Endothelial cell of umbilical vein (primary cell): ENCODE data around the gene ATP5ME. TPM values are rescaled to one million over a fixed set of nuclear protein-coding genes. Genes with fewer than 3 reads are reported as not detected.

ENCODE experiments used
- BruUV-seq: library from RNA; stranded (reverse); fragments of 400-500 nt; replicated peaks from 2 replicates; lab custom pipeline; 2021; lab: Mats Ljungman, UMichigan
- CTCF ChIA-PET: fragments of 300-600, 350-600 bp; sonication (Branson Sonifier 250); formaldehyde crosslinking; loops from one replicate; lab custom pipeline; 2021; ENCODE audit warnings: antibody characterized with exemption, inconsistent platforms; lab: Charles Lee
- POLR2A ChIA-PET: fragments of 300-600, 350-600 bp; sonication (Branson Sonifier 250); formaldehyde crosslinking; loops from one replicate; lab custom pipeline; 2021; ENCODE audit warnings: antibody characterized with exemption, inconsistent platforms; lab: Charles Lee
- DNase-seq: peaks from one replicate; pipeline ENCODE4 v3.0.0-alpha.2; 2011; ENCODE audit warnings: low read depth, low spot score
- FAIRE-seq: peaks from 2 replicates; lab custom pipeline; 2011; peaks lifted over from hg19 to GRCh38; lab: Jason Lieb, UNC
- H2AFZ ChIP-seq: 2 replicates; pipeline ENCODE4 v1.6.0; 2012; ENCODE audit warnings: low read depth, low read length, control low read depth, inconsistent platforms
- H3K27ac ChIP-seq: 2 replicates; pipeline ENCODE4 v1.5.1; 2011; ENCODE audit warnings: low read depth, mild to moderate bottlenecking, control low read depth, low read length, moderate library complexity; ENCODE audit not compliant: insufficient read depth
- H3K27me3 ChIP-seq, 2 experiments: 2 replicates each; pipeline versions ENCODE4 v1.6.0 to v1.6.1; 2011; ENCODE audit warnings: low read length in 2 of 2, mixed read lengths in 1 of 2; ENCODE audit not compliant: control insufficient read depth in 2 of 2, insufficient read depth in 2 of 2
- H3K36me3 ChIP-seq, 2 experiments: 2 replicates in 1 of 2; 3 replicates in 1 of 2; pipeline ENCODE4 v1.5.1; 2011; ENCODE audit warnings: low read length in 2 of 2, mild to moderate bottlenecking in 1 of 2, moderate library complexity in 1 of 2; ENCODE audit not compliant: control insufficient read depth in 2 of 2, insufficient read depth in 2 of 2; ENCODE audit errors: extremely low read depth in 1 of 2
- H3K4me1 ChIP-seq: 3 replicates; pipeline ENCODE4 v1.5.1; 2011; ENCODE audit warnings: mild to moderate bottlenecking, low read length; ENCODE audit not compliant: control insufficient read depth, insufficient read depth; ENCODE audit errors: extremely low read depth
- H3K4me2 ChIP-seq: 2 replicates; pipeline ENCODE4 v1.6.1; 2011; ENCODE audit warnings: low read length, control low read depth, mixed read lengths; ENCODE audit not compliant: insufficient read depth
- H3K4me3 ChIP-seq, 3 experiments: fragments of 200-600 bp in 1 of 3; sonication (generic), shearing (Covaris generic) in 1 of 3; replicated peaks in 1 of 3; 2 replicates each; pipeline ENCODE4 v1.5.1; 2011 to 2016; ENCODE audit warnings: control low read depth in 3 of 3, low read length in 3 of 3, mild to moderate bottlenecking in 2 of 3, inconsistent platforms in 1 of 3, low read depth in 1 of 3, moderate library complexity in 1 of 3; ENCODE audit not compliant: insufficient read depth in 1 of 3
- H3K79me2 ChIP-seq: 2 replicates; pipeline ENCODE4 v1.6.0; 2012; ENCODE audit warnings: low read length, inconsistent platforms; ENCODE audit not compliant: control insufficient read depth, insufficient read depth
- H3K9ac ChIP-seq: replicated peaks from 2 replicates; pipeline ENCODE3; 2011; ENCODE audit warnings: low read length, control low read depth; ENCODE audit not compliant: insufficient read depth; ENCODE audit errors: extremely low read depth
- H3K9me1 ChIP-seq: replicated peaks from 3 replicates; pipeline ENCODE4 v1.6.0; 2011; ENCODE audit warnings: mild to moderate bottlenecking, low read length; ENCODE audit not compliant: control insufficient read depth, insufficient read depth; ENCODE audit errors: extremely low read depth
- H3K9me3 ChIP-seq: replicated peaks from 2 replicates; pipeline ENCODE4 v1.5.1; 2012; ENCODE audit warnings: low read length, inconsistent platforms; ENCODE audit not compliant: control insufficient read depth, insufficient read depth
- H4K20me1 ChIP-seq: replicated peaks from 2 replicates; pipeline ENCODE3; 2011; ENCODE audit warnings: mild to moderate bottlenecking, low read length; ENCODE audit not compliant: control insufficient read depth, insufficient read depth; ENCODE audit errors: extremely low read depth
- CTCF ChIP-seq, 2 donors: IDR thresholded peaks; 1 replicate in 1 of 2; 2 replicates in 1 of 2; pipeline ENCODE4 v1.5.1; 2011; ENCODE audit warnings: low read length in 2 of 2, mild to moderate bottlenecking in 2 of 2, moderate library complexity in 2 of 2, control low read depth in 1 of 2, inconsistent platforms in 1 of 2, low read depth in 1 of 2; ENCODE audit not compliant: insufficient read depth in 1 of 2; ENCODE audit errors: extremely low read depth in 1 of 2
- FOS ChIP-seq: IDR thresholded peaks from 2 replicates; pipeline ENCODE4 v1.6.1; 2011; ENCODE audit warnings: mild to moderate bottlenecking, low read length, moderate library complexity, borderline replicate concordance; ENCODE audit not compliant: insufficient read depth
- GATA2 ChIP-seq: IDR thresholded peaks from 2 replicates; pipeline ENCODE4 v1.7.0; 2011; ENCODE audit warnings: low read depth, mild to moderate bottlenecking, moderate library complexity, mixed read lengths, low read length; ENCODE audit not compliant: insufficient read length, insufficient read depth
- MAX ChIP-seq: IDR thresholded peaks from 2 replicates; pipeline ENCODE4 v1.6.1; 2011; ENCODE audit not compliant: insufficient read depth, insufficient read length
- POLR2AphosphoS5 ChIP-seq: IDR thresholded peaks from 2 replicates; pipeline ENCODE4 v1.6.1; 2012; ENCODE audit warnings: low read depth, mild to moderate bottlenecking, control low read depth, low read length, moderate library complexity; ENCODE audit not compliant: insufficient read depth
- dilution Hi-C: fragments of 300-500 bp; cut with MboI; formaldehyde crosslinking; loops from one replicate; pipeline ENCODE4 v1.15.0; 2019; ENCODE audit warnings: low sequenced_read_pairs; ENCODE audit not compliant: extremely low pct_ligation_motif_present
- intact Hi-C: fragments of 100-400 bp; cut with micrococcal nuclease; formaldehyde crosslinking; loops from one replicate; pipeline ENCODE4 v1.10.0; 2022
- polyA plus RNA-seq, 4 experiments: library from polyadenylated mRNA; depleted of rRNA in 3 of 4; stranded (reverse) in 3 of 4; unstranded in 1 of 4; fragments of >200 nt; gene quantifications; 2 replicates each; pipeline versions ENCODE4 v1.2.1 to v1.2.3, GENCODE V29; 2011 to 2012; ENCODE audit warnings: missing spikeins in 1 of 4
- total RNA-seq: library from RNA; stranded (reverse); gene quantifications from 2 replicates; pipeline ENCODE4 v1.2.3, GENCODE V29; 2021

ATP5ME gene
- total and polyA plus RNA-seq, 2 donors (not counting 3 experiments of a cell fraction or from before 2014, with no cell fraction given) = 303 to 304 TPM

GRCh38 chr4:683982-684622, 10.0 kb upstream of the ATP5ME start:
- Histone ChIP-seq H3K27me3 (no peaks in the 10 kb centered on the region), H3K4me1 (peaks cover 13% of the 10 kb centered on the region), H2AFZ (no peak overlapping the region), H3K9me3 (no peaks in the 10 kb centered on the region), H4K20me1 (no peaks in the 10 kb centered on the region), H3K9me1 (no peaks in the 10 kb centered on the region), H3K36me3 (no peaks in the 10 kb centered on the region), H3K79me2 (no peaks in the 10 kb centered on the region), H3K9ac (no peak overlapping the region), H3K27ac (no peak overlapping the region), H3K4me2 (no peak overlapping the region), H3K4me3 (no peak overlapping the region)
- peak; percentile 67 for FAIRE-seq
- ChIA-PET CTCF (interaction anchor here (0.6 to 2.3 kb wide), 14 partner anchors 8 to 303 kb away, joined by 3 to 12 read pairs (median 5); partner anchors contain the start of genes ATP5ME, IDUA and MYL5), POLR2A (no interaction called here)
- intact Hi-C loops (no loop called here), dilution Hi-C loops (no loop called here)
- DNase-seq = peak; percentile 53
- no peak for TF ChIP-seq FOS
- TF ChIP-seq CTCF (IDR thresholded peaks at IDR 0.05; ENCODE audit: extremely low read depth in 1 of 2, insufficient read depth in 1 of 2, low read depth in 1 of 2, low read length in 2 of 2) = peak; percentile 69 to 89
- BruUV-seq = no TSS peak

GRCh38 chr4:683247-683897, 9.3 kb upstream of the ATP5ME start:
- Histone ChIP-seq H3K4me3 (no peak overlapping the region), H3K36me3 (no peaks in the 10 kb centered on the region), H3K9me3 (no peaks in the 10 kb centered on the region), H3K79me2 (no peaks in the 10 kb centered on the region), H2AFZ (no peak overlapping the region), H3K27ac (no peak overlapping the region), H3K4me2 (no peak overlapping the region), H3K27me3 (no peaks in the 10 kb centered on the region), H3K4me1 (peaks cover 10% of the 10 kb centered on the region), H3K9ac (no peak overlapping the region), H3K9me1 (no peaks in the 10 kb centered on the region), H4K20me1 (no peaks in the 10 kb centered on the region)
- FAIRE-seq (no peak), DNase-seq (no peak)
- dilution Hi-C loops = no loop called here
- TF ChIP-seq GATA2 = no peak
- no peak for TF ChIP-seq POLR2AphosphoS5
- TF ChIP-seq CTCF (IDR thresholded peaks at IDR 0.05; ENCODE audit: extremely low read depth in 1 of 2, insufficient read depth in 1 of 2, low read depth in 1 of 2, low read length in 2 of 2) = no peak
- no peak for TF ChIP-seq MAX
- intact Hi-C loops = no loop called here
- CTCF ChIA-PET = interaction anchor here (0.6 to 2.3 kb wide), 13 partner anchors 8 to 304 kb away, joined by 3 to 12 read pairs (median 5); partner anchors contain the start of genes ATP5ME, IDUA and MYL5
- no TSS peak for BruUV-seq
- POLR2A ChIA-PET = no interaction called here
